HepG2 (cell line): ENCODE measurements around the gene NINL. TPM values are rescaled to one million over a fixed set of nuclear protein-coding genes. Genes with fewer than 3 reads are reported as not detected.
"Not testable (repeated sequence)": the region's sequence is repeated elsewhere in the genome, so short reads cannot be mapped to it uniquely, and the experiment has no call there.

Experiments used
- ATAC-seq: fragments of 200-7000 bp; cut with Tn5 transposase; 3 replicates; pipeline ENCODE4 v1.9.1; 2020; ENCODE audit warnings: mild to moderate bottlenecking, moderate library complexity
- BruUV-seq: library from RNA; stranded (reverse); fragments of 400-500 nt; replicated peaks from 2 replicates; lab custom pipeline; 2021; lab: Mats Ljungman, UMichigan
- CTCF ChIA-PET: fragments of 300-600 bp; formaldehyde crosslinking; extraction: SDS; loops from one replicate; lab custom pipeline; 2021; ENCODE audit warnings: low total read pairs, inconsistent platforms, low intra/inter-chr PET ratio; lab: Yijun Ruan, JAX
- POLR2A ChIA-PET: fragments of 350-600 bp; sonication (Branson Sonifier 250); formaldehyde crosslinking; loops from one replicate; lab custom pipeline; 2020; ENCODE audit warnings: antibody characterized with exemption, inconsistent platforms; lab: Yijun Ruan, JAX
- DNase-seq: peaks from one replicate; pipeline ENCODE4 v3.0.0-alpha.2; 2015; ENCODE audit warnings: low spot score
- FAIRE-seq: peaks from 3 replicates; lab custom pipeline; 2011; peaks lifted over from hg19 to GRCh38; lab: Jason Lieb, UNC
- H2AFZ ChIP-seq: one replicate; pipeline ENCODE4 v1.6.1; 2011; ENCODE audit warnings: low read length, inconsistent platforms
- H3K27ac ChIP-seq: fragments of 300-600 bp; 3 replicates; pipeline ENCODE4 v1.8.0; 2011; ENCODE audit warnings: mixed run types, mild to moderate bottlenecking, mixed read lengths, low read length, inconsistent platforms; ENCODE audit not compliant: insufficient read depth; ENCODE audit errors: extremely low read length
- H3K27me3 ChIP-seq, 2 experiments: fragments of 200-600 bp in 1 of 2; 2 replicates in 1 of 2; 3 replicates in 1 of 2; pipeline versions ENCODE4 v1.6.0 to v1.8.0; 2011; ENCODE audit warnings: low read length in 2 of 2, mild to moderate bottlenecking in 2 of 2, moderate library complexity in 2 of 2, inconsistent platforms in 1 of 2; ENCODE audit not compliant: insufficient read depth in 2 of 2, control insufficient read depth in 1 of 2
- H3K36me3 ChIP-seq, 2 experiments: fragments of 200-600 bp in 1 of 2; replicated peaks in 1 of 2; 2 replicates in 1 of 2; 3 replicates in 1 of 2; pipeline versions ENCODE4 v1.5.1 to v1.8.0; 2011; ENCODE audit warnings: low read length in 2 of 2, inconsistent platforms in 1 of 2; ENCODE audit not compliant: insufficient read depth in 2 of 2, control insufficient read depth in 1 of 2
- H3K4me1 ChIP-seq: 2 replicates; pipeline ENCODE4 v1.5.1; 2012; ENCODE audit warnings: low read length, inconsistent platforms; ENCODE audit not compliant: insufficient read depth
- H3K4me2 ChIP-seq: 2 replicates; pipeline ENCODE4 v1.6.0; 2011; ENCODE audit warnings: low read depth, low read length, inconsistent platforms
- H3K4me3 ChIP-seq, 3 experiments: fragments of 200-600 bp in 1 of 3; sonication (generic), shearing (Covaris generic) in 1 of 3; replicated peaks in 1 of 3; 2 replicates each; pipeline ENCODE4 v1.5.1; 2011 to 2016; ENCODE audit warnings: low read length in 3 of 3, inconsistent platforms in 2 of 3, low read depth in 2 of 3, mild to moderate bottlenecking in 2 of 3, control low read depth in 1 of 3, mixed read lengths in 1 of 3; ENCODE audit not compliant: insufficient read depth in 1 of 3
- H3K79me2 ChIP-seq: one replicate; pipeline ENCODE4 v1.6.1; 2011; ENCODE audit warnings: low read length, inconsistent platforms; ENCODE audit not compliant: insufficient read depth
- H3K9ac ChIP-seq: 2 replicates; pipeline ENCODE4 v1.6.0; 2011; ENCODE audit warnings: mild to moderate bottlenecking, low read depth, low read length, inconsistent platforms; ENCODE audit not compliant: insufficient read depth
- H3K9me3 ChIP-seq: 2 replicates; pipeline ENCODE4 v1.5.1; 2012; ENCODE audit warnings: mild to moderate bottlenecking, low read length
- H4K20me1 ChIP-seq: 2 replicates; pipeline ENCODE4 v1.6.0; 2011; ENCODE audit warnings: inconsistent platforms, mild to moderate bottlenecking, low read length, moderate library complexity; ENCODE audit not compliant: insufficient read depth
- ARHGAP35 ChIP-seq: sonication (generic); formaldehyde crosslinking; IDR thresholded peaks from 2 replicates; pipeline ENCODE4 v1.9.0; 2022; ENCODE audit warnings: mild to moderate bottlenecking, inconsistent platforms, moderate library complexity, missing genetic modification reagents, borderline replicate concordance
- HNF4A ChIP-seq: sonication (generic); formaldehyde crosslinking; IDR thresholded peaks from 2 replicates; pipeline ENCODE4 v1.4.0; 2020; ENCODE audit warnings: missing genetic modification reagents
- MAFK ChIP-seq, 2 experiments: IDR thresholded peaks in 1 of 2; conservative IDR thresholded peaks in 1 of 2; 2 replicates each; pipeline ENCODE4 v1.6.1; 2011; ENCODE audit warnings: improper control_type of control experiment in 2 of 2, low read length in 2 of 2
- SRSF1 ChIP-seq: fragments of 200-400 bp; formaldehyde crosslinking; optimal IDR thresholded peaks from 2 replicates; pipeline ENCODE3; 2017; ENCODE audit warnings: mild to moderate bottlenecking, low read depth, low read length, moderate library complexity
- ZNF75D ChIP-seq: sonication (generic); formaldehyde crosslinking; IDR thresholded peaks from 2 replicates; pipeline ENCODE4 v1.8.1; 2023; ENCODE audit warnings: missing genetic modification reagents, mild to moderate bottlenecking, borderline replicate concordance
- WGBS: methylation state at CpG from one replicate; pipeline ENCODE4 v1.1.6; 2017; ENCODE audit warnings: low lambda C conversion rate; 5-methylcytosine and 5-hydroxymethylcytosine counted together
- in situ Hi-C: cut with HindIII; loops from 2 replicates; pipeline ENCODE4 v1.10.0; 2017; ENCODE audit warnings: low pct_unique_long_range_greater_than_20kb; ENCODE audit not compliant: extremely low pct_ligation_motif_present
- intact Hi-C: fragments of 100-400 bp; cut with micrococcal nuclease; formaldehyde crosslinking; loops from one replicate; pipeline ENCODE4 v1.10.0; 2022; ENCODE audit not compliant: unreplicated experiment
- polyA plus RNA-seq, 8 experiments: library from polyadenylated mRNA; depleted of rRNA in 3 of 8; stranded (reverse) in 7 of 8; unstranded in 1 of 8; fragments of >200 nt; fragmentation: Illumina TruSeq in 4 of 8; extraction: Trizol in 4 of 8; gene quantifications; 2 replicates each; pipeline versions ENCODE4 v1.2.1 to v1.2.3, GENCODE V29; 2011 to 2016; ENCODE audit warnings: low read depth in 4 of 8, missing spikeins in 1 of 8, mixed read lengths in 1 of 8; ENCODE audit not compliant: insufficient read depth in 1 of 8
- total RNA-seq, 5 experiments: library from RNA; depleted of rRNA; stranded (reverse); fragments of >200 nt; fragmentation: Illumina TruSeq; extraction: Trizol; gene quantifications; 2 replicates each; pipeline ENCODE4 v1.2.3, GENCODE V29; 2016; ENCODE audit warnings: low read depth in 1 of 5
- TF ChIP-seq, protein P1 (sequence below): IDR thresholded peaks from 2 replicates; pipeline ENCODE4 v1.6.1; 2016; ENCODE audit warnings: missing genetic modification reagents, missing compliant biosample characterization
- TF ChIP-seq, protein P2 (sequence below): sonication (generic); formaldehyde crosslinking; IDR thresholded peaks from 2 replicates; pipeline ENCODE4 v1.4.0; 2020; ENCODE audit warnings: missing genetic modification reagents
- TF ChIP-seq, protein P3 (sequence below): sonication (generic); formaldehyde crosslinking; IDR thresholded peaks from 2 replicates; pipeline ENCODE4 v1.8.0; 2022; ENCODE audit warnings: mild to moderate bottlenecking, missing genetic modification reagents, borderline replicate concordance

The NINL gene
- total and polyA plus RNA-seq, 2 of the 13 experiments (the other 11 are each of a cell fraction or from before 2014, with no cell fraction given): 32.3 to 34.3 TPM

DNA sequence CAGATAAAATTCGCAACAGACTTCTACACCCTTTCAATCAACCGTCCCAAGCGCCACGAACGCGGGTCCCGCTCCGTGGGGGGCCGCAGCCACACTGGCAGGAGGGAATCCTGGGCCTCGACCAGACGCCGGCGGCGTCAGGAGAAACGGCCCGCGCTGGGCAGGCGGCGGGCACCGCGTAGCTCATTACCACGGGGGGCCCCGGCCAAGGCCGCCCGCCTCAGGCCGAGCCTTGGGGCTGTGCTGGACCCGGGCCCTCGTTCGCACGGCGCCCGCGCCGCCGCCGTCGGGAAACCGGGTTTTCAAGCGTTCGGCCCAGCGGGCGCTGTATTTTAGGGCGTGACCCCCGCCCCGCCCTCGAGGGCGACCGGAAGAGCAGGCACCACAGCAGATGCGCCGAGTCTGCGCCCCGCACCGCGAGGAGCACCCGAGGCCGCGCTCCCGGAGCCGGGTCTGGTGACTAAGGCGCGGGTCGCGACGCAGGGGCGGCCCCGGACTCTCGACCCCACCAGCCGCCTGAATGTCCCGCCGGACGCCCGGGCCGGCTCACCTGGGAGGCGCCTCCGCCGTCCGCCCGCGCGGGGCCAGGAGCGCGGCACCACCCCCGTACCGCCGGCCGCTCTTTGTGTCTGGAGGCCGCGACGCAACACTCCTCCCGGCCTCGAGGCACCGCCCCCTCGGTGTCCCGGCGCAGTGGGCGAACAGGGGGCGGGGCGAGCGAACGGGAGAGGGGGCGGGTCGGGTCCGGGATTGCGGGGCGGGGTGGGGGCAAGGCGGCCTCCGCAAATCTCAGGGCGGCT, at the start of gene NINL (continued):
- peak; percentile 34 for TF ChIP-seq HNF4A (CRISPR knock-in tag)
- TF ChIP-seq ZNF75D: no peak
- TF ChIP-seq, protein P1, sequence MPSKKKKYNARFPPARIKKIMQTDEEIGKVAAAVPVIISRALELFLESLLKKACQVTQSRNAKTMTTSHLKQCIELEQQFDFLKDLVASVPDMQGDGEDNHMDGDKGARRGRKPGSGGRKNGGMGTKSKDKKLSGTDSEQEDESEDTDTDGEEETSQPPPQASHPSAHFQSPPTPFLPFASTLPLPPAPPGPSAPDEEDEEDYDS (CRISPR knock-in tag): peak; percentile 78
- TF ChIP-seq, protein P2, sequence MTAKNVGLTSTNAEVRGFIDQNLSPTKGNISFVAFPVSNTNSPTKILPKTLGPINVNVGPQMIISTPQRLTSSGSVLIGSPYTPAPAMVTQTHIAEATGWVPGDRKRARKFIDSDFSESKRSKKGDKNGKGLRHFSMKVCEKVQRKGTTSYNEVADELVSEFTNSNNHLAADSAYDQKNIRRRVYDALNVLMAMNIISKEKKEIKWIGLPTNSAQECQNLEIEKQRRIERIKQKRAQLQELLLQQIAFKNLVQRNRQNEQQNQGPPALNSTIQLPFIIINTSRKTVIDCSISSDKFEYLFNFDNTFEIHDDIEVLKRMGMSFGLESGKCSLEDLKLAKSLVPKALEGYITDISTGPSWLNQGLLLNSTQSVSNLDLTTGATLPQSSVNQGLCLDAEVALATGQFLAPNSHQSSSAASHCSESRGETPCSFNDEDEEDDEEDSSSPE: peak; percentile 61; the same call in 1 of the 2 replicates
- TF ChIP-seq, protein P3, sequence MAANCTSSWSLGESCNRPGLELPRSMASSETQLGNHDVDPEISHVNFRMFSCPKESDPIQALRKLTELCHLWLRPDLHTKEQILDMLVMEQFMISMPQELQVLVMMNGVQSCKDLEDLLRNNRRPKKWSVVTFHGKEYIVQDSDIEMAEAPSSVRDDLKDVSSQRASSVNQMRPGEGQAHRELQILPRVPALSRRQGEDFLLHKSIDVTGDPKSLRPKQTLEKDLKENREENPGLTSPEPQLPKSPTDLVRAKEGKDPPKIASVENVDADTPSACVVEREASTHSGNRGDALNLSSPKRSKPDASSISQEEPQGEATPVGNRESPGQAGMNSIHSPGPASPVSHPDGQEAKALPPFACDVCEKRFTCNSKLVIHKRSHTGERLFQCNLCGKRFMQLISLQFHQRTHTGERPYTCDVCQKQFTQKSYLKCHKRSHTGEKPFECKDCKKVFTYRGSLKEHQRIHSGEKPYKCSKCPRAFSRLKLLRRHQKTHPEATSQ (CRISPR knock-in tag): peak; percentile 6; the same call in 1 of the 2 replicates

DNA sequence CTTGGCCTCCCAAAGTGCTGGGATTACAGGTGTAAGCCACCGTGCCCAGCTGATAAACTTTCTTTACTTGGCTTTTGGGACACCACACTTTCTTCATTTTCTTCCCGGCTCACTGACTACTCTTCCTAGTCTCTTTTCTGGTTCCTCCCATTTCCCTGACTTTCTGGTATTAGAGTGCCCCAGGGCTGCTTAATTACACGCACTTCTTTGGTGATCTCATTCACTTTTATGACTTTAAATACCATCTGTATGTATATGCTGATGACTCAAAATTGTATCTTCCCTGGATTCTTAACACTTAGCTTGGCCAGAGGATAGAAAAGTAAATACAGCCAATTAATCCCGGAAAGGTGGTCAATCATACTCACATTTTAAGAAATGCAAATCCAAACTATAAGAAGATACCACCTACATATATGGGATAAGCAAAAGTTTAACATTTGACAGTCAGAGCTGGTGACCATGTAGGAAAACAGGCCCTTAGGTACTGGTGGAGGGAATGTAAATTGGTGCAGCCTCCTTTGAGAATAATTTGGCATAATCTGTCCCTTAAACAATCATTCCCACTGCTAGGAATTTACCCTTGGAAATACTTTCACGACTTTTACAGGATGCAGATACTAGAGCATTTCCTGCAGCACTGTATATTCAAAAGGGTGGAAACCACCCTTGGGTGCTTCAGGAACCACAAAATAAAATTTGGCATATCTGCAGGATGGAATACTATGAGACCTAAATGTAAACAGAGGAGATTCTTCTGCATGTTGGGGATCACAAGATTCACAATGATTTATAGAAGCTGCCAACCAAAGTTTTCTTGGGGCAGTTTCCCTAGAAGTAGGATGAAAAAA, 47.8 kb upstream of the NINL start:
- TF ChIP-seq SRSF1 (no peak), ARHGAP35 (CRISPR knock-in tag) (no peak), MAFK (conservative IDR thresholded peaks at IDR 0.05 in 1 of 2, IDR thresholded peaks at IDR 0.05 in 1 of 2; ENCODE audit: low read length in 2 of 2) (0 out of 4 replicates have a peak, but pooled peaks of 1 of the 2 experiments have one; percentile 9)
- TF ChIP-seq, all 625 proteins: peak for 1
- Histone ChIP-seq H3K4me3 (no peak overlapping the region), H3K4me2 (no peak overlapping the region), H4K20me1 (no peaks in the 10 kb centered on the region), H3K36me3 (no peaks in the 10 kb centered on the region), H3K27me3 (no peaks in the 10 kb centered on the region), H3K79me2 (no peaks in the 10 kb centered on the region), H3K9me3 (peaks cover 10% of the 10 kb centered on the region), H3K4me1 (no peaks in the 10 kb centered on the region), H3K27ac (no peak overlapping the region), H2AFZ (no peak overlapping the region), H3K9ac (no peak overlapping the region)
- ChIA-PET POLR2A (no interaction called here), CTCF (no interaction called here)
- intact Hi-C loops: no loop called here
- DNase-seq (no peak), ATAC-seq (no peak), FAIRE-seq (no peak)
- no TSS peak for BruUV-seq
- WGBS: 84% methylated on average over 5 of the region's 5 CpGs
- in situ Hi-C loops: no loop called here

DNA sequence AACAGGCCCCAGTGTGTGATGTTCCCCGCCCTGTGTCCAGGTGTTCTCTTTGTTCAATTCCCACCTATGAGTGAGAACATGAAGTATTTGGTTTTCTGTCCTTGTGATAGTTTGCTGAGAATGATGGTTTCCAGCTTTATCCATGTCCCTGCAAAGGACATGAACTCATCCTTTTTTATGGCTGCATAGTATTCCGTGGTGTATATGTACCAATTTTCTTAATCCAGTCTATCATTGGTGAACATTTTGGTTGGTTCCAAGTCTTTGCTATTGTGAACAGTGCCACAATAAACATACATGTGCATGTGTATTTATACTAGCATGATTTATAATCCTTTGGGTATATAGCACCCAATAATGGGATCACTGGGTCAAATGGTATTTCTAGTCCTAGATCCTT, 45.3 kb upstream of the NINL start:
- FAIRE-seq, H3K9me3 ChIP-seq, H3K36me3 ChIP-seq, H3K4me3 ChIP-seq, H3K4me1 ChIP-seq, H3K79me2 ChIP-seq, in situ Hi-C loops, POLR2A ChIA-PET, H3K27ac ChIP-seq, ATAC-seq, BruUV-seq, H3K27me3 ChIP-seq, DNase-seq, intact Hi-C loops, CTCF ChIA-PET, H3K9ac ChIP-seq, H3K4me2 ChIP-seq, H4K20me1 ChIP-seq, H2AFZ ChIP-seq: not testable (repeated sequence)
- 94% methylated on average over 2 of the region's 2 CpGs for WGBS
